HK-2 (cell line): Measurements from ENCODE around the gene NHLH1.
A peak's percentile ranks its signal among the peaks of the same experiment; 100 is the strongest.

ENCODE experiments used
- DNase-seq: peaks from one replicate; pipeline ENCODE4 v3.0.0-alpha.2; 2018; ENCODE audit not compliant: unreplicated experiment

NHLH1 gene

GRCh38 chr1:160411271-160412027, 44.6 kb downstream of the NHLH1 start:
- DNase-seq: no peak

DNA sequence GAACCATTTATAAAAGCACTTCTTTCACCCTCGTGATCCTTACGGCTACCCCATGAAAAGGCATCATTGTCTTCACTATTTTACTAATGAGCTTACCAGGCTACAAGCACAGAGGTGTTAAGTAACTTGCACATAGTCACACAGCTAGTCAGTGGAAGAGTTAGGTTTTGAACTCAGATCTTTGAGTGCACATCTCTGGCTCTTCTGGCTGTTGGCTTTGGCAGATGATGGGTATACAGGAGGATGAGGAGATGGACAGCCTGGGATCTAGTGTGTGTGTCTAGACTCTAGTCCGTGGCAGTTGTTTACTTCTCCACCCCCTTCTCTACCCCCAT, 45.1 kb downstream of the NHLH1 start:
- DNase-seq: no peak

DNA sequence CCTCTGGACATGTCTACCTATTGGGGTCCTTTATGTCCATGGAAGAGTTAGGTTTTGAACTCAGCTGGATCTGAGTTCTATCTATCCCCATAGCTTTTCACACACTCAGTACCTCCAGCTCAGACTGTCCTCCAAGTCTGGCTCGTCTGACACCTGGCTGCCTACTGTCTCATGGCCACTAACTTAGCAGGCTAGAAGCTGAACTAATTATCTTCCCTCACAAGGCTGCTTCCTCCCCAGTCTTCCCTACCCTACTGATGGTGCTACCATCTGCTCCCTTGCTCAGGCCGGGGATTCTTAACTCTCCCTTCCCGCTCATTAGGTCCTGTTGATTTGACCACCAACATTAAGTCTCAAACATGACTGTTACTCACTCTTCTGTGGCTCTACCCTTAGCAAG, 46.8 kb downstream of the NHLH1 start:
- DNase-seq: no peak

GRCh38 chr1:160414881-160415280, 48.0 kb downstream of the NHLH1 start:
- no peak for DNase-seq

DNA sequence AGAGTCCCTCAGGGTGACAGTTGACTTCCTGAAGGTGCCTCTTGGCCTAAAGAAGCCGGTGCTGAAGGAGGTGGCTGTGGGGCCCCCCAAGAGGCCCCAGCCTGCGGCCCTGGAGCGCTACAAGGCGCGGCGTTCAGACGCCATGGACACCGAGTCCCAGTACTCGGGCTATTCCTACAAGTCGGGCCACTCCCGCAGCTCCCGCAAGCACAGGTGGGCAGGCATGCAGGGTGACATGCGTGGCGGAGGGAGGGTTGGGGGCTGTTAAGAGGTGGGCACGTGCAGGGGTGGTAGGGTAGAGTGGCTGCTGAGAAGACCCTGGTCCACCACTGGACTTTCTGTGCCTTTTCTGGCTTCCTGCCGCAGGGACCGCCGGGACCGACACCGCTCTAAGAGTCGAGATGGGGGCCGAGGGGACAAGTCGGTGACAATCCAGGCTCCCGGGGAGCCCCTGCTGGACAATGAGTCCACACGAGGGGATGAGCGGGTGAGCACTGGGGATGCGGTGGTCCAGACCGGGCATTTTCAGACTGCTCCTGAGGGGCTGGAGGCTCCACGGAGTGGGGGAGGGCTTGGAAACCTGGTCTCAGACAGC, 48.9 kb downstream of the NHLH1 start:
- DNase-seq: no peak

- peak; percentile 54 for DNase-seq
Observed at GRCh38 chr1:160416369-160416768, 49.5 kb downstream of the NHLH1 start.

- no peak for DNase-seq
Observed at GRCh38 chr1:160418483-160418882, 51.6 kb downstream of the NHLH1 start.

DNA sequence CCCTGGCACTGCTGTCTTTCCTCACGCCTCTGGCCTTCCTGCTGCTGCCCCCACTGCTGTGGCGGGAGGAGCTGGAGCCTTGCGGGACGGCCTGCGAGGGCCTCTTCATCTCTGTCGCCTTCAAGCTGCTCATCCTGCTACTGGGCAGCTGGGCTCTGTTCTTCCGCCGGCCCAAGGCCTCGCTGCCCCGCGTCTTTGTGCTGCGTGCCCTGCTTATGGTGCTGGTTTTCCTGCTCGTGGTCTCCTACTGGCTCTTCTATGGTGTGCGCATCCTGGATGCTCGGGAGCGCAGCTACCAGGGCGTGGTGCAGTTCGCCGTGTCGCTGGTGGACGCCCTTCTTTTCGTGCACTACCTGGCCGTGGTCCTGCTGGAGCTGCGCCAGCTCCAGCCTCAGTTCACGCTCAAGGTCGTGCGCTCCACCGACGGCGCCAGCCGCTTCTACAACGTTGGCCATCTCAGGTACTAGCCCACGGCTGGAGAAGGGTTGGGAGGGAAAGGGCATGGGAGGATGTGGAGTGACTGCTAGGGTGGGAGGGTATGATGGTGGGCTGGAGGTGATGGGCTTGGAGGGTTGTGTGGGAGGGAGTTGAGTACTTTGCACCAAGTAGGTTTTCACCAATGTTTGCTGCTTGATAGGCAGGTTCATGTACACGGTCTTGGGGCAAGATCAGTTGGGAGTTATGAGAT, 52.4 kb downstream of the NHLH1 start:
- no peak for DNase-seq

DNA sequence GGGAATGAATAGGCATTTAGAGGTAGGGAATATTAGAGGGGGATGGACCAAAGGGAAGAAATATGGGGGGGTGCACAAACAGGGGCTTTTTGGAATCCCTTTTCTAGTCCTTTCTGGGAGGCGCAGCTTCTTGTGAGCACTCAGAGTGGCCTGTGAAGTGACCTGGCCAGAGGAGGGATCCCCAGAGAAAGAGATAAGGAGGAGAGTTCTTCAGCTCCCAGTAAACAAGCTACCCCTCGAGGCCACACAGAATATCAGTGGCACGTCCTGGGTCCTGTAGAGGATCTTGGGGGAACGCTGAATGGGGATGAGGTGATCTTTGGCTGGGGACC, 52.9 kb downstream of the NHLH1 start:
- no peak for DNase-seq

DNA sequence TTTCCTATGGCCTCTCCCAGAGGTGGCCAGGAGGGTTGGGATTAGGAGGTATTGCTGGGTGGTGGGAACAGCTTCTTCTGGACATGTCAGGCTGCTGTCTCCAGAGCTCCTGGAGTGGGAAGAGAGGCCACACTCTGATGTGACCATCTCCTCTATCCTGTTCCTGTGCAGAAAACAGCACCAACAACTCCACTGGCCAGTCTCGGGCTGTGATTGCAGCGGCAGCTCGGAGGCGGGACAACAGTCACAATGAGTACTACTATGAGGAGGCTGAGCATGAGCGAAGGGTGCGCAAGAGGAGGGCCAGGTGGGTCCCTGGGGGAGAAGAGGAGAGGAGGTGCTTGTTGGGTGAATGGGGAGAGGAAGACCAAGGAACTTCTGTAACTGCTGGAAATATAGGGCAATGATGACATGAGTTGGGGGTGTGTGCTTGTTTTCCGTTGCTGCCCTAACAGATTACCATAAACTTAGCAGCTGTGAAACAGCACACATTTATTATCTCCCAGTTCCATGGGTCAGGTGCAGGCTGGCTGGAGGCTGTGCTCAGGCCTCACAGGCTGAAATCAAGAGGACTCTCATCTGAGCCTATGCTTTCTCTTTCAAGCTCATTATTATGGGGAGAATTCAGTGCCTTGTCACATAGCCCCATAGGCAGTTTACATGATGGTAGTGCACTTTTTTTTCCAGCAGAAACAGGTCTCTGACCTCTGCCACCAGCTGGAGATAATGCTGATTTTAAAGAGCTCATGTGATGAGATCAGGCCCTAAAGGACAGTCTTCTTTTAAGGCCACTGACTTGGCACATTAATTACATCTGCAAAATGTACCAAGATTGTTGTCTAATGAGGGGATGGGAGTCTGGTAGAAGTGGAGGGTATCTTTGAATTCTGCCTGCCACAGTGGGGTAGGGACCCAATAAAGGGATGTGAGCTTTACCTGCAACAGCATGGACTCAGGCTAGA, 54.3 kb downstream of the NHLH1 start:
- DNase-seq: no peak

- no peak for DNase-seq
Observed at GRCh38 chr1:160421881-160422280, 55.0 kb downstream of the NHLH1 start.
